ENCODE results near the gene TUBB1.
"Not testable (repeated sequence)": the region's sequence is repeated elsewhere in the genome, so short reads cannot be mapped to it uniquely, and the experiment has no call there.

The TUBB1 gene

DNA sequence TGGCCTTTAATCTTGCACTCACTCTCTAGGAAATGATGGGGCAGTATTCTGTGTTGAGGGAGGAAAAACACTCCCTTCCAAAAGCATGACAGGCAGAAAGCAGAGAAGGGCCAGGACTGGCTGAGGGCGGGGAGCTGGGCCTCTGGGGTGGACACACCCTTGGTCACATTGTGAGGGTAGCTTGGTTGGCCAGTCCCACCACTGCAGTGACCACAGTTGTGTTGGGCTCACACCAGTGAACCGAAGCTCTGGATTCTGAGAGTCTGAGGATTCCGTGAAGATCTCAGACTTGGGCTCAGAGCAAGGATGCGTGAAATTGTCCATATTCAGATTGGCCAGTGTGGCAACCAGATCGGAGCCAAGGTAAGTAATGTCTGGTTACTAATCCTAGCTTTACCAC is at the start of gene TUBB1:
TUBB1 (plus strand) TSS at position 213 of the 400 bp plus-strand sequence; CDS start at position 307, 94 bp downstream.
- no peak for DNase-seq (ENCODE audit: low spot score)

DNA sequence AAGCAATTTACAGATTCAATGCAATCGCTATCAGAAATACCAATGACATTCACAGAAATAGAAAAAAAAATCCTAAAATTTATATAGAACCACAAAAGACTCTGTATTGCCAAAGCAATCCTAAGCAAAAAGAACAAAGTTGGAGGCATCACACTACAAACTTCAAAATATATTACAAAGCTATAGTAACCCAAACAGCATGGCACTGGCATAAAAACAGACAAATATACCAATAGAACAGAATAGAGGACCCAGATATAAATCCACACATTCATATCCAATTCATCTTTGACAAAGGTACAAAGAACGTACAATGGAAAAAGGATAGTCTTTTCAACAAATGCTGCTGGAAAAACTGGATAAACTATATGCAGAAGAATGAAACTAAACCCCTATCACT is 49.8 kb upstream of the TUBB1 start:
- no peak for DNase-seq (ENCODE audit: low spot score)

DNA sequence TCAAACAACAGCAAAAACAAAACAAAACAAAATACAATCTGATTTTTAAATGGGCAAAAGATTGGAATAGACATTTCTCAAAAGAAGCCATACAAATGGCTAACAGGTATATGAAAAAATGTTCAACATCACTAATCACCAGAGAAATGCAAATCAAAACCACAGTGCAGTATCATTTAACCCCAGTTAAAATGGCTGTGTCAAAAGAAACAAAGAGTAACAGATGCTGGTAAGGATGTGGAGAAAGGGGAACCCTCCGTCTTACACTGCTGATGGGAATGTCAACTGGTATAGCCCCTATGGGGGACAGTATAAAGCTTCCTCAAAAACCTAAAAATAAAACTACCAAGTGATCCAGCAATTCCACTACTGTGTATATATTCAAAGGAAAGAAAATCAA is 49.1 kb upstream of the TUBB1 start:
- no peak for DNase-seq (ENCODE audit: low spot score)

DNA sequence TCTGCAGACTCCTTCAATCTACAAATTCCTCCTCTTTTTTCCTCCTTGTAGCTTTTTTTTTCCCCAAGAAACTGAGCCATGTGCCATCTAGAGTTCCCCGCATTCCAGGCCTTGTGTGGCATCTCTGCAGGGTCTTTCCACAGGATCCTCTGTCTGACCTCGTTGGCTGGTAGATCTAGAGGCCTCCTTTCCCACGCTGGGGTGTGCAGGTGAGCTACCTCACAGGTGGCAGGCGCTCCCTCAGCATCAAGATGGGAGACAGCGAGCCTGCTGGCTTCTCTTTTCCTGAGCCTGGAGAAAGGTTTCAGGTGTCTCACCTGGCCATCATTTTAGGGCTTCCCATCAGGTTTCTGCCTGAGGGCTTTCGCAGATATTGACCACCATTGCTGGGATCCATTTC is 47.8 kb upstream of the TUBB1 start:
- DNase-seq (ENCODE audit: low spot score): no peak

DNA sequence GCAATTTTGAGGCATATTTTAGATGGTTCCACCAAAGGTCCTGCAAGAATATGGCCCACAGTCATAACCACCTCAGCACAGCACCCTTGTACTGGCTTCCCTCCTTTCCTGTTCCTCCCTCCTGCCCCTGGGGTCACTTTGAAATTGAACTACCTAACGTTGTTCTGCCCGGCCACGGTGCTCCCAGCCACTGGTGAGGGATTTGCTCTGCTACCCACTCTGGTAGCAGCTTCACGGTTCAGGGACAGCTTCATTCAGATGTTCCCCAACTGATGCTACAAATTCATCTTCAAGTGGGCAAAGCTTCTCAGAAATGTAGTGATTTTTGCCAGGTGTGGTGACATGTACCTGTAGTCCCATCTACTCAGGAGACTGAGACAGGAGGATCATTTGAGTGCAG is 46.0 kb upstream of the TUBB1 start:
- DNase-seq (ENCODE audit: low spot score): no peak

DNA sequence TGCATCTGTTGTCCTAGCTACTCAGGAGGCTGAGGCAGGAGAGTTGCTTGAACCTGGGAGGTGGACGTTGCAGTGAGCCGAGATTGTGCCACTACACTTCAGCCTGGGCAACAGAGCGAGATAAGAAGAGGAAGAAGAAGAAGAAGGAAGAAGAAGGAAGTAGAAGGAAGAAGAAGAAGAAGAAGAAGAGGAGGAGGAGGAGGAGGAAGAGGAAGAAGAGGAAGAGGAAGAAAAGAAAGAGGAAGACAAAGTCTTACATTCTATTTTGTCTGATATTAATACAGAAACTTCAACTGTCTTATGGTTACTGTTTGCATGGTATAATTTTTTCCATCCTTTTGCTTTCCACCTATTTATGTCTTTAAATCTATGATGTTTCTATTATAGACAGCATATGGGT is 45.4 kb upstream of the TUBB1 start:
- DNase-seq (ENCODE audit: low spot score): no peak

DNA sequence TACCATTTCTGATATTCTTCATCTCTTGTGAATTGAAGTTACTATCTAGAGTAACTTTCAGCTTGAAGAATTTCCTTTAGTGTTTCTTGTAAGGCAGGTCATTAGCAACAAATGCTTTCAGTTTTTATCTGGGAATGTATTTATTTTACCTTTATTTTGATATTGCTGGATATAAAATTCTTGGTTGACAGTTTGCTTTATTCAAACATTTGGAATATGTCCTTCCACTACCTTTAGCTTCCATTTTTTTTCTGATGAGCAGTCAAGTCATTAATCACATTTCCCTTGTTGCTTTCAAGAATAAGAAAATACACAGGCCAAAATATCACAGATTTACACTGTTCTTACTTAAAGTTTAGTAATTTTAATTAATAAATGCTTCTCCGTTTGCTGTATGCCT is 43.9 kb upstream of the TUBB1 start:
- DNase-seq (ENCODE audit: low spot score): no peak

DNA sequence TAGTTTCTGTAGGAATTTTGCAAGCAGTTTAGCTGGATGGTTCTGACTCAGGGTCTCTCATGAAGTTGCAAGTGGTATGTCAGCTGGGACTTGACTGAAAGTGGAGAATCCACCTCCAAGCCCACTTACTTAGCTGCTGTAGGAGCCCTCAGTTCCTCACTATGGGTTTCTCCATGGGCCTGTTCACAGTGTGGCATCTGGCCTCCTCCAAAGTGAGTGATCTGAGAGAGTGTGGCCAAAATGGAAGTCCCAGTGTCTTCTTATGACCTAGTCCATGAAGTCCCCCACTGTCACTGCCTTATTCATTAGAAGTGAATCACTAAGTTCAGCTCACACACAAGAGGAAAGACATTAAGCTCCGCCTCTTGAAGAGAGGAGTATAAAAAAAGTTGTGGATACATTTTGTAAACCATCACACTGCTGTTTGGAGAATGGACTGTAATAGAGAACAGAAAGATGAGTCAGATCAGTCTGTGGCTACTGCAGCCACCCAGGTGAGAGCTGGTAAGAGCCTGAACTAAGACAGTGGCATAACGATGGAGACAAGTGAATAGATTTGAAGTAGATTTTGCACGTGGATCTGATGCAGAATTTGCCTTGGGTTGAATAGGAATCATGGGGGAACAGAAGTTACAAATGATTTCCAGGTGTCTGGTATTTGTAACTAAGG is 43.0 kb upstream of the TUBB1 start:
- DNase-seq (ENCODE audit: low spot score): no peak

DNA sequence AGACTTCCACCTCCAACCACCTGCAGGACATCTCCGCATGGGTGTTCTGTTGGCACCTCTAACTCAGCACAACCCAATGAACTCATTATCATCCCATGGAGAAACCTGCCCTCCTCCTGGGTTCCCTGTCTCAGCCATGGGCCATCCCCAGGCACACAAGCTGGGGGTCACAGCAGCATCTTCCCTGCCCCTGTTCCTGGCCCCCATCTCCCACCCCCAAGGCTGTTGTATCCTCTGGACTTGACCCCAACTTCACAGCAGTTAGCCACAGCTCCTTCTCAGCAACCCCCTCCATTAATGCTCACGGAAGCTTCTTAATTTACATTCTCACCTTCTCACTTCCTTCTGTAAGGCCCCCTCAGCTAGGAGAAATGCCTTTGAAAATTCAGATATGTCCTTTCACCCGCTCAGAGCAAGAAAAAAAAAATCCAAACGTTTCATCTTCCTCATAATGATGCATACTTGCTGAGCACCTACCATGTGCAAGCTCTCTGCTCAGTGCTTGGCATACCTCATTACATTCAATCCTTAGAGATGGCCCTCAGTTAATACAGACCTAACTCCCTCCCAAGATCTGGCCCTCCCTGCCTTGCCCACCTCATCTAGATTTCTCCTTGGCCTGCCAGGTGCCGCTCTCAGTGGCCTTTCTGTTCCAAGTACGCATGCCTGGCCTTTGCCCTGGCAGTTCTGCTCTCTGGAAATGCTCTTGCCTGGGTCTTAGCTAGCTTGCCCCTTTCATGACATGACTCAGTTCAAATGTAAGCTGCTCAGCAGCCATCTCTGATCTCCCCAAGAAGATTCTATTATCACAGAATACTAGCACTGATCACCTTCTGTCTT is 40.7 kb upstream of the TUBB1 start:
- no peak for DNase-seq (ENCODE audit: low spot score)

DNA sequence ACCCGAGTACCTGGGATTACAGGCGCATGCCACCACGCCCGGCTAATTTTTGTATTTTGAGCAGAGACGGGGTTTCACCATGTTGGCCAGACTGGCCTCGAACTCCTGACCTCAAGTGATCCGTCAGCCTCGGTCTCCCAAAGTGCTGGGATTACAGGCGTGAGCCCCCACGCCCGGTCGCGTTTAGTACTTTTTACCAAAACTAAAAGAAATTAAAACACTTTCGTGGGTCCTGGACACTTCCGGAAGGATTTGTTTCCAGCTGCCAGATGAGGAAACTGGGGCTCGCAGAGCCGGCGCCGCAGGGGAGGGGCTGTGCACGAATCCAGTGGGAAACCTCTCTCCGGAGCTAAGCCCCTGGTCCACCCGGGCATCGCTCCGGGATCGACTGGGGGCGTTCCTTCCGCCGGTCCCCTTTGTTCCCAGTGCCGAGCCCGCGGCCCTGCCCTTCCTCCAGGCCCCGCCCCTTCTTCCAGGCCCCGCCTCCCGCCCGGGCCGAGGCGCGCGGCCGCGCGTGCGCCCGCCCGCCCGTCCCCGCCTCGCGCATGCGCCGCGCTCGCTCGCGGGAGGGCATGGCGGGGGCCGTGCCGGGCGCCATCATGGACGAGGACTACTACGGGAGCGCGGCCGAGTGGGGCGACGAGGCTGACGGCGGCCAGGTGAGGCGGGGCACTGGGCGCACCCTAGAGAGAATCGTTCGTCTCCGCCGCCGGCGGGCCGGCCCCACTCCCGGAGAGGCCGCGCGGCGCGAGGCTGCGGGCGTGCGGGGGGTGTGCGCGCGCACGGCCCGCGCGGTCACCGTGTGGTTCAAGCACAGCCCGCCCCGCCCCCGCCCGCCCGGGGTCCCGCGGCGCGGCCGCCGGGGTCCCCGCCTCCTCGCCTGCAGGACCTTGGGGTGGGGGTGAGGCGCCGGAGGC is 38.3 kb upstream of the TUBB1 start, which contains the start of gene NELFCD:
NELFCD (plus strand) TSS at position 546 of the 917 bp plus-strand sequence; CDS start at position 600, 54 bp downstream.
- DNase-seq (ENCODE audit: low spot score): peak; percentile 100

DNA sequence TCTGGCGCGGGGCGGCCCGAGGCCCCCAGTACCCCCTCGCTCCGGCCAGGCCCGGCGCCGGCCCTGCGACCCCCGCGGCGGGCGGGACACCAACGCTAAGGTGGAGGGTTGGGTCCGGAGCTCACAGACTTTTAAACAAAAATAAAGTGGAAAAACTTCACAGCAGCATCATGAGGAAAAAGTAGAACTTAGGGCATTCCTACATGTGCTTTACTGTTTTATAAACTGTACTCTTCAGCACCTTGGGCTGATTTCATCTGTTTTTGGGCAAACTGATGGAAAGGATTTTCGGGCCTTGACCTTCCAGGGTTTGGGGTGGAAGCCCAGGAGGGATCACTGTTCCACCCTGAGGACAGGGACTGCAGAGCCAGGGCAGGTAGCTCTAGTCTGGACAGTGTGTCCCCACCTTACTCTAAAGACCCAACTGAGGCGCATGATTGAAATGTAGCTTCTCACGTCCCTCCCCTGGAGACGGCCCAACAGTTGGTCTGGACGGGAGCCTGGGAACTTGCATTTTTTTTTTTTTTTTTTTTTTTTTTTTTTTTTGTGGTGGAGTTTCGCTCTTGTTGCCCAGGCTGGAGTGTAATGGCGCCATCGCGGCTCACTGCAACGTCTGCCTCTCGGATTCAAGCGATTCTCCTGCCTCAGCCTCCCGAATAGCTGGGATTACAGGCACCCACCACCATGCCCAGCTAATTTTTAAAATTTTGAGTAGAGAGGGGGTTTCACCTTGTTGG is 37.4 kb upstream of the TUBB1 start:
- DNase-seq (ENCODE audit: low spot score): no peak

DNA sequence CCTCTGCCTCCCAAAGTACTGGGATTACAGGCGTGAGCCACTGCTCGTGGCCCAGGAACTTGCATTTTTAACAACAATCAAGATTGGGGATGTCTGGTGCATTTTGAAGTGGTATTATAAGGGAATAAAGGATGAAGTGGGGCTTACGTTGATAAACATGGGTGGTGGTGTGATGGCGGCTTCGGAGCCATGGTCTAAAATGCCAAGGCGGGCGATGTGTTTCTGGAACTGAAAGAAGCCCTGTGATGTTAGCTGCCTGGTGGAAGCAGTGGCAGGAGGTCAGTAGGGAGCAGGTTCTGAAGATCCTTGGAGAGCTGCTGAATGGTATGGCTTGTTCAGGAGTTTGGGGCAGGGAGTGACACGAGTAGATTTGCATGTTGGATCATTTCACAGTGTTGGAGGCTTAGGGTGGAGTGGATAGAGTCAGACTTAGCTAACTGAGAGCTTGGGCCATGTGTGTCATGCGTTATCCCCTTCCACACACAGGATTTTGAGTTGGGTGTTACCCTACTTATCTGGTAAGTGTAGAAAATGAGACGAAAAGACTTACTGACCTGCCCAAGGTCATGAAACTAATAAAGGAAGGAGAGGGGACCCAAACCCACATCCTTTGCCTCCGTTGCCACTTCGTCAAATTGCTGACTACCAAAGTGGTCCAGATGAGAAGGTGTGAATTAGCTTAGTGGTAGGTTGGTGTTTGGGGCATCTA is 36.7 kb upstream of the TUBB1 start:
- no peak for DNase-seq (ENCODE audit: low spot score)

DNA sequence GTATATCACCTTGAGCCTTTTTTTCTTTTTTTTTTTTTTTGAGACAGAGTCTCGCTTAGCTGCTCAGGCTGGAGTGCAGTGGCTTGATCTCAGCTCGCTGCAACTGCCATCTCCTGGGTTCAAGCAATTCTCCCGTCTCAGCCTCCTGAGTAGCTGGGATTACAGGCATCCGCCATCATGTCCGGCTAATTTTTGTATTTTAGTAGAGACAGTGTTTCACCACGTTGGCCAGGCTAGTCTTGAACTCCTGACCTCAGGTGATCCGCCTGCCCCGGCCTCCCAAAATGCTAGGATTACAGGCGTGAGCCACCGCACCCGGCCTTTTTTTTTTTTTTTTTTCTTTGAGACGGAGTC is 36.1 kb upstream of the TUBB1 start:
- not testable (repeated sequence) for DNase-seq (ENCODE audit: low spot score)

DNA sequence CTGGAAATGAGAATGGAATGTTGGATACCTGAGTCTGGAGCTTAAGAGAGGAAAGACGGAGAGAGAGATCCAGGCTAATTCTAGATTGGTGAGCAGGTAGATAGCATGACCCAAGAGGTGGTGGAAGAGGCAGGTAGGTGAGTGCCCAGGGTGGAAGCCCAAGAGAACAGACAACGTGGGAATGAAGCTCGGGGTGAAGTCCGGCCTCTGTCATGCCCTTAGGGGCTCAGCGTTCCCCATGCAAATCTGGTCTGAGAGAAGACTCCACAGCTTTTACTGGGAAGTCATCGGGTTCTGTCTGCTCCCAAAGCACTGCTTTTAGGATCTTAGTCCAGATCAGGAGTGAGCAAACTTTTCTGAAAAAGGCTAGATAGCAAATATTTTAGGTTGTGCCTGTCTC is 34.5 kb upstream of the TUBB1 start:
- no peak for DNase-seq (ENCODE audit: low spot score)

DNA sequence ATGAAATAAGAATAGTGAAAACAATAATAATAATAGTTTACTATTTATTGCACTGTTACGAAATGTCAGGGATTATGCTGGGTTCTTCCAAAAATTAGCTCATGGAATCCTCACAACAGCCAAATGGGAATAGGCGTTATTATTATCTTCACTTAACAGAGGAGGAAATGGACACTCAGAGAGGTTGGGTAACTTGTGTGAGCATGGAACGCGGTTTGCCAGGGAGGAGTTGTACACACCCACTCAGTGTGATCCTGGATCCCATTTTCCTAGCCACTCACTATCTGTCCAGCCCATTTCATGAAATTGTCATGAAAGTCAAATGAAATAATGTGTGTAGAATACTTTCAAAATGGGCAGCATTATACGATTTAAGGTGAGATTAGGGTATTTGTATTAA is 33.6 kb upstream of the TUBB1 start:
- no peak for DNase-seq (ENCODE audit: low spot score)

DNA sequence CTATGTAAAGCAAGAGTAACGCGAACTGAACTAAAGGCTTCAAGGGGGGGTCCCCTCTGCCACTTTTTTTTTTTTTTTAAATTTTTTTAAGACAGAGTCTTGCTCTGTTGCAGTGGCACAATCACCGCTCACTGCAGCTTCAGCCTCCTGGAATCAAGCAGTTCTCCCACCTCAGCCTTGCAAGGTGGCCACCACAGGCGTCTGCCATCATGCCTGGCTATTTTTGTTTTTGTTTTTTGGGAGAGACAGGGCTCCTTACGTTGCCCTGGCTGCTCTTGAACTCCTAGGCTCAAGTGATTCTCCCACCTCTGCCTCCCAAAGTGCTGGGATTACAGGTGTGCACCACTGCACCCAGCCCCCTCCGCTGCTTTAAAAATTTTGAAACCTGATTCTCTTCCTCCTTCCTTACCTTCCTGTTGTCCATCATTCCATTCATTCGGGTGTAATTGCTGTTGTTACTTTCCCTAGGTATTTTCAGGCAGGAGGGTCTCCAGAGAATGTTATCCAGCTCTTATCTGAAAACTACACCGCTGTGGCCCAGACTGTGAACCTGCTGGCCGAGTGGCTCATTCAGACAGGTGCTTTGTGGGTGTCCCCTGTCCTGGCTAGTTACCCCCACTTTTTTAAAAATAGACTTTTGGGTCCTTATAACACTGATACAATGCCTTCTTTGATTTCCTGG is 32.8 kb upstream of the TUBB1 start:
- no peak for DNase-seq (ENCODE audit: low spot score)

DNA sequence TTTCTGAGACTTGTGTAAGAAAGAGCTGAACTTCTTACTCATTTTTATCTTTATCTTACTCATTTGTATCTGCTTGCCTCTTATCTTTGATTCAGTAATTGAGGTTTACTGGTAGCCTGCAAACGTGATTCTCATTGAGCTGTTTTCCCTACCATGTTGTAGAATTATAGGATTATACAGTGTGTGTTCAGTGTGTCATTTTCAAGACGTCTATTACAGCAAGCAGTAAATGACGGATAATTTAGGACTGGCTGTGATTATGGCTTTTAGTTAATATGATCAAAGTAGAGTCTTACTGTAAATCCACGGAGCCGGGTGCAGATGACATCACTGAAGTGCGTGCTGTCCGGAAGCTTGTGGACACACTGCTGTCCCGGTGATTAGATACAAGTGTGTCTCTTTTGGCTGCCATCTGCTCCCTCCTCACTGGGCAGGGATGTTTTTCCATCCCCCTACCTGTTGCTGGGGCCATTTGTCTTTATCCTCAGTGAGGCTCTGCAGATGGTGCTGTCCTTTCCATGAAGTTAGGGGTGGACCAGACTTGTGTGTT is 32.2 kb upstream of the TUBB1 start:
- no peak for DNase-seq (ENCODE audit: low spot score)

DNA sequence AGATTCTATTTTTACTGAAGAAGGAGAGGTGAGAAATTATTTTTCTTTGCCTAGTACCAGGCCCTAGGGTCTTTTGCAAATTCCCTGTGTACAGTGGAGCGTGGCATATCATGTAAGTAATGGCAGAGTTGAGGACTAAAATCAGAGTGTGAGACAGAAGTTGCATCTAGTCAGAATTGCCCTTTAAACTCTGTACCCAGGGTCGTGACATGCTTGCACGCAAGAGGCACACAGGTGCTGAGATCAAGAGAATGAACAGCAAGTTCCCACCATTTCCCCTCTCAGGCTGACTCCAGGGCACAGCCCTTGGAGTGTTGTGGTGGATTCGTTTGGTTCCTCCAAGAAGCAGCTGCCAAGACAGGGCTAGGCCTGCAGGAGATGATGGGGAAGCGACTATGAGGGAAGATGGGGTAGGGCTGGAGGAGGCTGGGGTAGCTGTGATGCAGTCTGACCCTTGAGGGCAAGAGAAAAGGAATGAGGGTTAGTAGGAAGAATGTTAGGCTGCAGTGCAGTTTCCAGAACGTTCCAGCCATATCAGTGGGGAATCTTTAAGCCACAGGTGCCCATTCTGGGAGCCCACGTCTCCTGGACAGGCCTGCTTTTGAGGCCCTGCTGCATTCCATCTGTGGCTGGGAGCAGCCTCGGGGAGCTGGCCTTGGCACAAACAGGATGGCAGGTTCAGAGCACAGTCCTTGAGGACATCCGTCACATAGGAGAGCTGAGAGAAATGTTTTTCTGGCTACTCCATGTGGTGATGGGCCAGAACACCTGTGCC is 31.3 kb upstream of the TUBB1 start:
- no peak for DNase-seq (ENCODE audit: low spot score)

DNA sequence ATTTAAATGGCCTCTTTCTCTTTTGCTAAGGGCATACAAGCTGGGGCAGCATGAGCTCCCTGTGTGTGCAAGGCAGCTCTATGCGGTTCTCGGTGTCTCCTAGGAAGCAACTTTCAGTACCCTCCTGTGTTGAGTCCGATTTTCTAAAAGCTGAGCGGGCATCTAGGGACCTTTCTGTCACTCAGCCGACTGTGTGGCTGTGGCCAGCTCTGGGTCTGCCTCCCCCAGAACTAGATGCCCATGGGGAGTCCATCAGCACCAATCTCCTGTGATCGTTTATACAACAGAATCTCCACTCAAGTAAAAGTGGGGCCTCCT is 30.7 kb upstream of the TUBB1 start:
- DNase-seq (ENCODE audit: low spot score): no peak

DNA sequence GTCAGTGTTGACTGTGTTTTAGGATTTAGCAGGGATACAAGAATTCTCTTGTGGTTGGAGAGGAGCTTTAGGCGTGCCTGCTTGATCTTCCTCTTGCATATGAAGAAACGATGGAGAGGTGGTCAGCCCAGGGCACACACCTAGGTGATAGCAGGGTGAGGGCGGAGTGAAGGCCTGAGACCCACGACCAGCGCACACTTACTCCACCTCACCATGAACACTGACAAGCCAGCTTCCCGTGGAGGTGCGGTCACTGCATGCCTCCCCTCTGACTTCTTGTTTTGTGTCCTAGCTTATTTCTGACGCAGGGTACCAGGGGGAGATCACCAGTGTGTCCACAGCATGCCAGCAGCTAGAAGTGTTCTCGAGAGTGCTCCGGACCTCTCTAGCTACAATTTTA is 30.0 kb upstream of the TUBB1 start:
- no peak for DNase-seq (ENCODE audit: low spot score)

Measured in AG08395 (cell line).